Ishikawa (cell line): ENCODE measurements around the gene SERPINB11.

Source experiments
- CEBPB ChIP-seq: IDR thresholded peaks from 2 replicates; pipeline ENCODE4 v1.6.1; 2012
- CREB1 ChIP-seq: IDR thresholded peaks from 2 replicates; pipeline ENCODE4 v1.6.1; 2012; ENCODE audit warnings: low read depth
- EGR1 ChIP-seq: IDR thresholded peaks from 2 replicates; pipeline ENCODE4 v1.6.1; 2012
- EP300 ChIP-seq: IDR thresholded peaks from 2 replicates; pipeline ENCODE4 v1.6.1; 2012; ENCODE audit warnings: borderline replicate concordance
- FOXM1 ChIP-seq: IDR thresholded peaks from 2 replicates; pipeline ENCODE4 v1.6.1; 2012; ENCODE audit warnings: low read depth, borderline replicate concordance
- NFIC ChIP-seq: IDR thresholded peaks from 2 replicates; pipeline ENCODE4 v1.6.1; 2012
- RAD21 ChIP-seq: IDR thresholded peaks from 2 replicates; pipeline ENCODE4 v1.6.1; 2012; ENCODE audit warnings: low read depth
- TAF1 ChIP-seq: IDR thresholded peaks from 2 replicates; pipeline ENCODE4 v1.6.1; 2012; ENCODE audit warnings: low read depth, mild to moderate bottlenecking
- TCF12 ChIP-seq: IDR thresholded peaks from 2 replicates; pipeline ENCODE4 v1.6.1; 2012; ENCODE audit warnings: low read depth
- TEAD4 ChIP-seq: IDR thresholded peaks from 2 replicates; pipeline ENCODE4 v1.6.1; 2012
- YY1 ChIP-seq: IDR thresholded peaks from 2 replicates; pipeline ENCODE4 v1.6.1; 2012; ENCODE audit warnings: low read depth
- ZBTB7A ChIP-seq: IDR thresholded peaks from 2 replicates; pipeline ENCODE4 v1.6.1; 2012; ENCODE audit warnings: low read depth
- TF ChIP-seq, protein P1 (sequence below): IDR thresholded peaks from 2 replicates; pipeline ENCODE4 v1.6.1; 2012; ENCODE audit warnings: low read depth, mild to moderate bottlenecking
- TF ChIP-seq, protein P2 (sequence below): IDR thresholded peaks from 2 replicates; pipeline ENCODE4 v1.6.1; 2012
- TF ChIP-seq, protein P3 (sequence below): IDR thresholded peaks from 2 replicates; pipeline ENCODE4 v1.6.1; 2012

The SERPINB11 gene

DNA sequence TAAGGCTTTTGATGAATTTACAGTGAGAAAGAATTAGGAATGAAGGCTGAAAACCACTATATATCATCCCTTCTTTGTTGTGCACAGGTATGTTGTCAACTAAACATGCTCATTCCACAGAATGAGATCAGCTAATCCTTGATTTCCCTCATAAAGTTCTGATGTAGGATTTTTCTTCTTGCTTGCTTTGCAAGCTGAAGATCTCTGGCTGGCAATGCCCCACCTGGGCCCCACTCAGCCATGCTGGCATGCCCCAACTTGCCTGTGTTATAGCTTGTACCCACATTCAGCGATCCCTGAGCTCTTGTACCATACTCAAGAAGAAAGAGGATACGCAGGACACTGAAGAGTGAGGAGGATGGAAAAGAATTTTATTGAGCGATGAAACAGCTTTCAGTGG is 18.0 kb upstream of the SERPINB11 start:
- no peak for TF ChIP-seq EP300
- TF ChIP-seq NFIC, result no peak
- TF ChIP-seq, protein P1, sequence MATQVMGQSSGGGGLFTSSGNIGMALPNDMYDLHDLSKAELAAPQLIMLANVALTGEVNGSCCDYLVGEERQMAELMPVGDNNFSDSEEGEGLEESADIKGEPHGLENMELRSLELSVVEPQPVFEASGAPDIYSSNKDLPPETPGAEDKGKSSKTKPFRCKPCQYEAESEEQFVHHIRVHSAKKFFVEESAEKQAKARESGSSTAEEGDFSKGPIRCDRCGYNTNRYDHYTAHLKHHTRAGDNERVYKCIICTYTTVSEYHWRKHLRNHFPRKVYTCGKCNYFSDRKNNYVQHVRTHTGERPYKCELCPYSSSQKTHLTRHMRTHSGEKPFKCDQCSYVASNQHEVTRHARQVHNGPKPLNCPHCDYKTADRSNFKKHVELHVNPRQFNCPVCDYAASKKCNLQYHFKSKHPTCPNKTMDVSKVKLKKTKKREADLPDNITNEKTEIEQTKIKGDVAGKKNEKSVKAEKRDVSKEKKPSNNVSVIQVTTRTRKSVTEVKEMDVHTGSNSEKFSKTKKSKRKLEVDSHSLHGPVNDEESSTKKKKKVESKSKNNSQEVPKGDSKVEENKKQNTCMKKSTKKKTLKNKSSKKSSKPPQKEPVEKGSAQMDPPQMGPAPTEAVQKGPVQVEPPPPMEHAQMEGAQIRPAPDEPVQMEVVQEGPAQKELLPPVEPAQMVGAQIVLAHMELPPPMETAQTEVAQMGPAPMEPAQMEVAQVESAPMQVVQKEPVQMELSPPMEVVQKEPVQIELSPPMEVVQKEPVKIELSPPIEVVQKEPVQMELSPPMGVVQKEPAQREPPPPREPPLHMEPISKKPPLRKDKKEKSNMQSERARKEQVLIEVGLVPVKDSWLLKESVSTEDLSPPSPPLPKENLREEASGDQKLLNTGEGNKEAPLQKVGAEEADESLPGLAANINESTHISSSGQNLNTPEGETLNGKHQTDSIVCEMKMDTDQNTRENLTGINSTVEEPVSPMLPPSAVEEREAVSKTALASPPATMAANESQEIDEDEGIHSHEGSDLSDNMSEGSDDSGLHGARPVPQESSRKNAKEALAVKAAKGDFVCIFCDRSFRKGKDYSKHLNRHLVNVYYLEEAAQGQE, result no peak
- no peak for TF ChIP-seq TAF1
- TF ChIP-seq, protein P2, sequence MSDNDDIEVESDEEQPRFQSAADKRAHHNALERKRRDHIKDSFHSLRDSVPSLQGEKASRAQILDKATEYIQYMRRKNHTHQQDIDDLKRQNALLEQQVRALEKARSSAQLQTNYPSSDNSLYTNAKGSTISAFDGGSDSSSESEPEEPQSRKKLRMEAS, result no peak
- TF ChIP-seq, protein P3, sequence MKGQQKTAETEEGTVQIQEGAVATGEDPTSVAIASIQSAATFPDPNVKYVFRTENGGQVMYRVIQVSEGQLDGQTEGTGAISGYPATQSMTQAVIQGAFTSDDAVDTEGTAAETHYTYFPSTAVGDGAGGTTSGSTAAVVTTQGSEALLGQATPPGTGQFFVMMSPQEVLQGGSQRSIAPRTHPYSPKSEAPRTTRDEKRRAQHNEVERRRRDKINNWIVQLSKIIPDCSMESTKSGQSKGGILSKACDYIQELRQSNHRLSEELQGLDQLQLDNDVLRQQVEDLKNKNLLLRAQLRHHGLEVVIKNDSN, result no peak
- no peak for TF ChIP-seq YY1
- no peak for TF ChIP-seq EGR1
- TF ChIP-seq TCF12, result no peak
- no peak for TF ChIP-seq RAD21
- TF ChIP-seq CREB1, result no peak
- no peak for TF ChIP-seq FOXM1
- no peak for TF ChIP-seq TEAD4

DNA sequence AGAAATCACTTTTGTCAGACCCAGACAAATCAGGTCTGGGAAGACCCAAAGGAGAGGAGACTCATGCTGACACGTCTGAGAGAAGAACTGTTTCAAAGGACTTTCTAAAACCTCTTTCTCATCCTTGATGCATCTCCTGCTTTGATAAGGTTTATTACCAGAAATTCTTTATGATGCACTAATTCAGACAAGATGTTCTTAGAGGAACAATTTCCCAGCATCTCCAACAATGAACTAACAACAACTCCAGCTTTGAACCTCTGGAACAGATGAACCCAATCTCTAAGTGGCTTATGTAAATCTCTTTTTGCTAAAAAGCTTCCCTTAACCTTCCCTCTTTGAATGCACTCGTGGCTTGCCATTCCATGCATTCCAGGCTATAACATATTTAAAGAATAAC is 15.9 kb upstream of the SERPINB11 start:
- TF ChIP-seq TCF12 (no peak), CREB1 (no peak), FOXM1 (no peak), RAD21 (no peak), CEBPB (no peak), EP300 (no peak), TEAD4 (no peak), NFIC (no peak), TAF1 (no peak), YY1 (no peak), ZBTB7A (no peak), EGR1 (no peak)
- TF ChIP-seq, protein P1, result no peak
- TF ChIP-seq, protein P2, result no peak
- TF ChIP-seq, protein P3, result no peak

DNA sequence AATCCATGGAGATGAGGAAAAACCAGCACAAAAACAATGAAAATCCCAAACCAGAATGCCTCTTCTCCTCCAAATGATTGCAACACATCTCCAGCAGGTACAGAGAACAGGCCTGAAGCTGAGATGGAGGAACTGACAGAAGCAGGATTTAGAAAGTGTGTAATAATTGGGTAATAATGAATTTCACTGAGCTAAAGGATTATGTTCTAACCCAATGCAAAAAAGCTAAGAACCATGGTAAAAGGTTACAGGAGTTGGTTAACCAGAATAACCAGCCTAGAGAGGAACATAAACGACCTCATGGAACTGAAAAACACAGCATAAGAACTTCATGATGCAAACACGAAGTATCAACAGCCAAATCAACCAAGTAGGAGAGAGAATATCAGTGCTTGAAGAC is 13.7 kb upstream of the SERPINB11 start:
- TF ChIP-seq, protein P2, result no peak
- TF ChIP-seq TCF12 (no peak), ZBTB7A (no peak), EGR1 (no peak), NFIC (no peak), CEBPB (no peak), TAF1 (no peak), FOXM1 (no peak), YY1 (no peak), CREB1 (no peak), TEAD4 (no peak)
- TF ChIP-seq, protein P3, result no peak
- TF ChIP-seq, protein P1, result no peak

DNA sequence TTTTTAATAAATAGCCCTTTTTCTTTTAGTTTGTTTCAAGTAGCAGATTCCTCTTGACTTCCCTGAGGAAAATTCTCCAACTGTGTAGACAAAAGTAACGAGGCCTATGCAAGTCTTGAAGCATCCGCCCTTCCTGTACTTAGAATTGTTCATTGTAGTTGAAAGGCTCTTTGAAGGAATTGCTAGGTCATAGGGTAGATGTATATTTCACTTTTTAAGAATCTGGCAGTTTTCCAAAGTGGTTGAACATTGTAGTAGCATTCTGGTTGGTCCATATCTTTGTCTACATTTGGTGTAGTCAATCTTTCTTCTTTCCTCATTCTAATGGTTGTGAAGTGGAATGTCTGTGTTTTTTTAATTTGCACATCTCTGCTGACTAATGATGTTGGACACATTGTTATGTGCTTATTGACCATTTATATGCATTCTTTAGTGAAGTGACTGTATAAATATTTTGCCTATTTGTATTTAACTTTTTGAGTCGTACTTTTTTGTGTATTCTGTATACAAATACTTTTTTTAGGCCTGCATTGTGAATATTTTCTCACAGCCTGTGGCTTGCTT is 5.6 kb upstream of the SERPINB11 start:
- no peak for TF ChIP-seq RAD21
- TF ChIP-seq, protein P2, result no peak
- no peak for TF ChIP-seq EGR1
